Activated CD8-positive, alpha-beta T cell treated with anti-CD3 and anti-CD28 coated beads, Interleukin-2, amount 10 ng/mL, durations not matched to agents 7 days and 5 days (primary cell): ENCODE data around the gene EDEM1. TPM values are rescaled to one million over a fixed set of nuclear protein-coding genes. Genes with fewer than 3 reads are reported as not detected.
"Not testable (repeated sequence)": the region's sequence is repeated elsewhere in the genome, so short reads cannot be mapped to it uniquely, and the experiment has no call there.

Source experiments
- ATAC-seq: fragments of 150-1000 bp; cut with Tn5 transposase; one replicate; pipeline ENCODE4 v1.10.0; 2021; ENCODE audit warnings: moderate library complexity
- CTCF ChIA-PET: fragments of 350-600 bp; sonication (Branson Sonifier 250); formaldehyde crosslinking; loops from one replicate; lab custom pipeline; 2021; ENCODE audit warnings: antibody characterized with exemption; lab: Charles Lee
- POLR2A ChIA-PET: fragments of 350-600 bp; sonication (Branson Sonifier 250); formaldehyde crosslinking; loops from one replicate; lab custom pipeline; 2021; ENCODE audit warnings: antibody characterized with exemption; lab: Charles Lee
- DNase-seq: peaks from one replicate; pipeline ENCODE4 v3.0.0-alpha.2; 2020
- H3K27ac Mint-ChIP-seq: one replicate; pipeline ENCODE4 v1.8.0; 2021; ENCODE audit warnings: mild to moderate bottlenecking, mixed read lengths
- H3K27me3 Mint-ChIP-seq: one replicate; pipeline ENCODE4 v1.8.0; 2021; ENCODE audit warnings: low read depth, mixed read lengths
- H3K36me3 Mint-ChIP-seq: one replicate; pipeline ENCODE4 v1.8.0; 2021; ENCODE audit warnings: low read depth, mixed read lengths
- H3K4me1 Mint-ChIP-seq: one replicate; pipeline ENCODE4 v1.8.0; 2021; ENCODE audit warnings: low read depth, mixed read lengths
- H3K4me3 Mint-ChIP-seq: one replicate; pipeline ENCODE4 v1.8.0; 2021; ENCODE audit warnings: mild to moderate bottlenecking, mixed read lengths
- H3K9me3 Mint-ChIP-seq: one replicate; pipeline ENCODE4 v1.8.0; 2022; ENCODE audit warnings: mixed read lengths; ENCODE audit not compliant: insufficient read depth
- total RNA-seq, 2 experiments: library from RNA; stranded (reverse); gene quantifications; one replicate each; pipeline ENCODE4 v1.2.3, GENCODE V29; 2021

Gene EDEM1
- total RNA-seq, 2 experiments from 2014 or later = 81.7 to 84.3 TPM

DNA sequence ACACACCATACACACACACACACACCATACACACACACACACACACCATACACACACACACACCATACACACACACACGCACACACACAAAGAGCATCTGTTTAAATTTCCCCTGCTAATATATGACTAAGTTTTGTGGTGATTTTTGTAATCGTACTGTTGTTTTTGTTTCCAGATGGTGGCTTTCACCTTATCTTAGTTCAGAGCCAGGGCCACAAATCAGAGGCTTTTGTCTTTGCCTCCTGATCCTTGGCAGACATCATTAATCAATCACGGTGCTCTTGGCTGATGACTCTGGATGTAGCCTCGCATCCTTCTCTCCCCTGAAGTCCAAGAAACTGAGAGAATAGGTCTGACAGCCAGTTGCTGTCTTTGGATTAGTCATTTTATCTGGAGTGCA is 52.1 kb downstream of the EDEM1 start:
- DNase-seq = no peak
- Mint-ChIP-seq H3K36me3 (peaks cover 6% of the 10 kb centered on the region), H3K27ac (no peak overlapping the region), H3K9me3 (no peaks in the 10 kb centered on the region), H3K27me3 (no peaks in the 10 kb centered on the region), H3K4me3 (no peak overlapping the region), H3K4me1 (no peaks in the 10 kb centered on the region)
- ChIA-PET CTCF (no interaction called here), POLR2A (no interaction called here)
- no peak for ATAC-seq

DNA sequence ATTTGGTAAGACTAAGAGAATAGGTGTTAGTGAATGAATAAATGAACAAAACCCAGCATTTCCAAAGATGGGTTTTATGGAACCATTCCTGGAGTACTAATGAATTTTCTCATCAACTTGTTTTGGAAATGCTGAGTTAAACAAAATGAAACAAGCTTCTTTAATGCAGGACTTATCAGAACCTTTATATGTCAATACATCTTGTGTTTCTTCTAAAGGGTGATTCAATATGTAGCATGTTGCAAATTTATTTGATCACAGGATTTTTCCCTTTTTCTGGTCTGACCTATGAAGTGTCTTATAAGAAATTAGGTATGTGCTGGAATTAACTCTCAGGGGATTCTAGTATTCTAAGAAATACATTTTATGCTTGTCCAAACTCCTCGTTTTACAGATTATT is 53.2 kb downstream of the EDEM1 start:
- Mint-ChIP-seq H3K27ac (no peak overlapping the region), H3K27me3 (no peaks in the 10 kb centered on the region), H3K9me3 (no peaks in the 10 kb centered on the region)

DNA sequence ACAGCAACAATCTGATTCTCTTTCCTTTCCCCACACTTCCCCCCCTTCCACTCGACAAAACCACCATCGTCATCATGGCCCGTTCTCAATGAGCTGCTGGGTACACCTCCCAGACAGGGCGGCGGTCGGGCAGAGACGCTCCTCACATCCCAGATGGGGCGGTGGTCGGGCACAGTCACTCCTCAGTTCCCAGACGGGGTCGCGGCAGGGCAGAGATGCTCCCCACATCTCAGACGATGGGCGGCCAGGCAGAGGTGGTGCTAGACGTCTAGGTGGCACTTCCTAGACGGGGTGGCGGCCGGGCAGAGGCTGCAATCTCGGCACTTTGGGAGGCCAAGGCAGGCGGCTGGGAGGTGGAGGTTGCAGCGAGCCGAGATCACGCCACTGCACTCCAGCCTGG is 55.3 kb downstream of the EDEM1 start:
- H3K27me3 Mint-ChIP-seq, ATAC-seq, H3K9me3 Mint-ChIP-seq, POLR2A ChIA-PET, CTCF ChIA-PET, H3K36me3 Mint-ChIP-seq, DNase-seq, H3K4me3 Mint-ChIP-seq, H3K27ac Mint-ChIP-seq: not testable (repeated sequence)
- H3K4me1 Mint-ChIP-seq = peaks cover 13% of the 10 kb centered on the region

More for the DNA sequence above, 53.2 kb downstream of the EDEM1 start:
- ChIA-PET POLR2A (no interaction called here), CTCF (no interaction called here)
- DNase-seq (no peak), ATAC-seq (no peak)
- Mint-ChIP-seq H3K36me3 (peaks cover 6% of the 10 kb centered on the region), H3K4me3 (no peak overlapping the region), H3K4me1 (peaks cover 6% of the 10 kb centered on the region)

DNA sequence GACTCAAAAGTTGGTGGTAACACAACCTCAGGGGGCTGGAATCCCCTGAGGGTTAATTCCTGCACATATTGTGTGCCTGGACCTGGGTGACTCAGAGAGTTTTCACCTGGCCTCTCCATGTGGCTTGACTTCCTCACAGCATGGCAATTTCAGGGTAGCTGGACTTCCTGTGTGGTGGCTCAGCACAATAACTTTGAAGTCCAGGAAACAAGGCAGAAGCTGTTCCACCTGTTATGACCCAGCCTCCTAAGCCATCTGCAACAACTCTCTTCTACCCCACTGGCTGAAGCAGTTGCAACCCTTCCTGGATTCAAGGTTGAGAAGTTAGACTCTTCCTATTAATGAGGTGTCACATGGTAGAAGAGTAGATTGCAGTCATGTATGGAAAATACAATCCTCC is 58.4 kb downstream of the EDEM1 start:
- peaks cover 13% of the 10 kb centered on the region for H3K4me1 Mint-ChIP-seq
- H3K27ac Mint-ChIP-seq = peak overlapping the region; percentile 17
- peaks cover 6% of the 10 kb centered on the region for H3K36me3 Mint-ChIP-seq
- POLR2A ChIA-PET = no interaction called here
- H3K4me3 Mint-ChIP-seq = no peak overlapping the region
- H3K27me3 Mint-ChIP-seq = no peaks in the 10 kb centered on the region
- ATAC-seq (peak; percentile 36), DNase-seq (no peak)
- no peaks in the 10 kb centered on the region for H3K9me3 Mint-ChIP-seq
- CTCF ChIA-PET = no interaction called here

DNA sequence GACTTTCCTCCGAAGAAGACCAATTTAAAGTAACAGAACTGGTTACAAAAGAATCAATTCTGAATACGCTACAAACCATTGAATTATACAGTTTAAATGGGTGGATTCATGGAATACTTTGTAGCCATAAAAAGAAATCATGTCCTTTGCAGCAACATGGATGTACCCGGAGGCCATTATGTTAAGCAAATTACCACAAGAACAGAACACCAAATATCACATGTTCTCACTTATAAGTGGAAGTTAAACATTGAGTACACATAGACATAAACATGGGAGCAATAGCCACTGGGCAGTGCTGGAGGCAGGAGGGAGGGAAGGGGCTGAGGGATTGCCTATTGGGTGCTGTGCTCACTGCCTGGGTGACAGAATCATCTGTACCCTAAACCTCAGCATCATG is 61.3 kb downstream of the EDEM1 start:
- ChIA-PET CTCF (no interaction called here), POLR2A (no interaction called here)
- no peaks in the 10 kb centered on the region for H3K9me3 Mint-ChIP-seq
- no peaks in the 10 kb centered on the region for H3K27me3 Mint-ChIP-seq
- no peak overlapping the region for H3K27ac Mint-ChIP-seq
- peaks cover 6% of the 10 kb centered on the region for H3K36me3 Mint-ChIP-seq
- DNase-seq (no peak), ATAC-seq (no peak)
- H3K4me3 Mint-ChIP-seq = no peak overlapping the region
- peaks cover 13% of the 10 kb centered on the region for H3K4me1 Mint-ChIP-seq

DNA sequence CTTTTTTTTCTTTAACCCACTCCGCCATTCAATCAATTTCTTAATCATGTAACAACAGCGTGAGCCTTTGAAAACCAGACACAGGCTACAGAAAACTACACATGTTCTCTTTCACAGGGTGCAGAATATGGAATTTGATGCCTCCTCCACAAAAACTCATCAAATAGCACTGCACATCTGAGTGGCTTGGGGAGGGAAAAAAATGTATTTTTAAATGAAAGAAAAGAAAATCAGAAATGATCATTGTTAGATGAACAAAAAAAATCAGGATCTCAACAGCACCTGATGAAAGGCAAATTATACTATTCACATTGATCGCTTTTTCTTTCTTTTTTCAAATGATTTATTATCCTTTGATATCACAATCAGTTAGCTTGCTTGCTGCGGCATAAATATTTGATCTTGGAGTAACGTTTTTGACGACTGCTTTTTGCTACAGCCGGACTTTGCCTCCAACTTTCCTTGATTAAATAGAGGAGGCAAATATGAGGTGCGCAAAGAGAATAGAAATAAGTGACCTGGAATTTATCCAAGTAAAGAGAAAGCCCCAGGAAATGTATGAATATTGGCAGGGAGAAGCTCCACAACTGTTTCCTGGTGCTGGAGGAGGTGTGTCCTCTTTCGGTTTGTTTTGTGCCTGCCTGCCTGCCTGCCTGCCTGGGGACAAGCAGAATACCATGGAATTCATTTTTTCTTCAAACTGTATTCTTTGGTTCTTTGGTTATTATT is 63.1 kb downstream of the EDEM1 start:
- no peak for ATAC-seq
- no peaks in the 10 kb centered on the region for H3K27me3 Mint-ChIP-seq
- no peaks in the 10 kb centered on the region for H3K9me3 Mint-ChIP-seq
- H3K4me3 Mint-ChIP-seq = no peak overlapping the region
- ChIA-PET CTCF (no interaction called here), POLR2A (no interaction called here)
- H3K27ac Mint-ChIP-seq = no peak overlapping the region
- DNase-seq = no peak
- peaks cover 8% of the 10 kb centered on the region for H3K4me1 Mint-ChIP-seq
- no peaks in the 10 kb centered on the region for H3K36me3 Mint-ChIP-seq

DNA sequence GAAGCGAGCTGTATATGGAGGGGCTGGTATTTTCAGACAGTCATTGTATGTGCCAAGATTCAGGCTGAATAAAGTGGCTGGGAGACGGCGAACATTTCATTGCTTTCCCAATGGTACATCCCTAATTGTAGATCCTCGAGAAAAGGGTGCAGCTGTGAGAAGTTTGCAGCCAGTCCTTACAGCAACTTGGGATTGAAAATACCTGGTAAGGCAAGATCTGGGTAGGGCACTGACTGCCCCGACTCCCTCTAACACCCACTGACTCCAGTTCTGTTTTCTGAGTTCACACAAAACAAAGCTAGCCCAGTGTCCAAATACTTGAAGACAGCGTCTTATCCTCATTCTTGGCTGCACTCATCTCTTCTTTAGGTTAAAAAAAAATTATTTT is 63.7 kb downstream of the EDEM1 start:
- Mint-ChIP-seq H3K4me1 (peaks cover 3% of the 10 kb centered on the region), H3K27ac (no peak overlapping the region), H3K4me3 (no peak overlapping the region), H3K36me3 (no peaks in the 10 kb centered on the region), H3K9me3 (no peaks in the 10 kb centered on the region), H3K27me3 (no peaks in the 10 kb centered on the region)
- DNase-seq (no peak), ATAC-seq (no peak)
- CTCF ChIA-PET = no interaction called here
- POLR2A ChIA-PET = no interaction called here

DNA sequence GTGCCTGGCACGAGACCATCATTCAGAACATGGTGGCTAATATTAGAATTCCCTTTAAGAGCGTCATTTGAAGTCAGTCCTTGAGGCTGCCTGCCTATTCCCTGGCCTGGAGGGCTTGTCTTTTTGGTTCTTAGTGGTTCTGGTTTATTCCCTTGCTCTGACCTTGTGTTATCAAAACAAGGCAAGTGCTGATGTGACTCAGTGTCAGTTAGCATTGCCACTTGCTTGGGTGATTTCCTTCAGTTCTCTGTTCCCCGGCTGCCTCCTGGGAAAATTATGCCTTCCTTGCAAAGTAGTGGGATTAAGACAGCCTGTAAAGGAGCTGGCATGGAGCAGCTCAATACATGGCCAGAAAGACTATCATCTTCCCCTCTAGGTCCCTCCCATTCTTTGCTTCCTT is 64.6 kb downstream of the EDEM1 start:
- DNase-seq = no peak
- Mint-ChIP-seq H3K4me3 (no peak overlapping the region), H3K27me3 (no peaks in the 10 kb centered on the region), H3K4me1 (no peaks in the 10 kb centered on the region), H3K36me3 (no peaks in the 10 kb centered on the region), H3K9me3 (no peaks in the 10 kb centered on the region), H3K27ac (no peak overlapping the region)
- ChIA-PET POLR2A (no interaction called here), CTCF (no interaction called here)
- no peak for ATAC-seq

DNA sequence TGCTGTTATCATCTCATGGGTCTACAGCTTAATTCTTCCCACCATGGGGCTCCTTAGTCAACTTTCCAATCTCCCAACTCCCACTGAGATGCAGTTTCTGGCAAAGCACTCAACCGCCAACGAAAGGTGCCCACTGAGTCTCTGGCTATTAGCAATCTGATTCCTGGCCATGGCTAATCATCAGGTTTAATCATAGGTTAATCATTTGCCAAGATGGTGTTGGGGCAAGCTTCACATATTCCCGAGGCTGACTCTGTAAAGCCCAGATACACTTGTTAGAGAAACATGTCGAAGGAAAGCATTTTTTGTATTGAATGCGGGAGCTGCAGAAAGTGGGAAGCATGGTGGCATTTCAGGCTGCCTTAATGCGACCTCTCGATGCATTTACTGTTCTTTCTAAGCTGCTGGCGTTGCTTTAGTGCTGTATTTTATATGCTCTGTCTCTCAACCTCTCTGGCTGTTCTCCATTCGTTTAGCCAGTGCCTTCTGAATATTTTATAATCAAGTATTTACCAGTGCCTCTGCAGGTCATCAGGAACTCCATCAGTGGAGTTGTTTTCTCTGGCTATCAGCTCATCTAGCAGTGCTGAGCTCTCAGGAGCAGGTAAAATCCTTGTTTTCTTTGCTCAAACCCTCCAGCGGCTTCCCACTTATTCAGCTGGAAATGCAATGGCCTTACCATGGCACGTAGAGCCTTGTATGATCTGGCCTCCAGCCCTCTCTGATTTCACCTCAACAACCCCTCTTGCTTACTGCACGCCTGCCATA is 67.0 kb downstream of the EDEM1 start:
- no peaks in the 10 kb centered on the region for H3K4me1 Mint-ChIP-seq
- POLR2A ChIA-PET = no interaction called here
- ATAC-seq (no peak), DNase-seq (no peak)
- no peak overlapping the region for H3K4me3 Mint-ChIP-seq
- CTCF ChIA-PET = no interaction called here
- H3K27me3 Mint-ChIP-seq = no peaks in the 10 kb centered on the region
- no peaks in the 10 kb centered on the region for H3K36me3 Mint-ChIP-seq
- H3K9me3 Mint-ChIP-seq = no peaks in the 10 kb centered on the region
- H3K27ac Mint-ChIP-seq = no peak overlapping the region

DNA sequence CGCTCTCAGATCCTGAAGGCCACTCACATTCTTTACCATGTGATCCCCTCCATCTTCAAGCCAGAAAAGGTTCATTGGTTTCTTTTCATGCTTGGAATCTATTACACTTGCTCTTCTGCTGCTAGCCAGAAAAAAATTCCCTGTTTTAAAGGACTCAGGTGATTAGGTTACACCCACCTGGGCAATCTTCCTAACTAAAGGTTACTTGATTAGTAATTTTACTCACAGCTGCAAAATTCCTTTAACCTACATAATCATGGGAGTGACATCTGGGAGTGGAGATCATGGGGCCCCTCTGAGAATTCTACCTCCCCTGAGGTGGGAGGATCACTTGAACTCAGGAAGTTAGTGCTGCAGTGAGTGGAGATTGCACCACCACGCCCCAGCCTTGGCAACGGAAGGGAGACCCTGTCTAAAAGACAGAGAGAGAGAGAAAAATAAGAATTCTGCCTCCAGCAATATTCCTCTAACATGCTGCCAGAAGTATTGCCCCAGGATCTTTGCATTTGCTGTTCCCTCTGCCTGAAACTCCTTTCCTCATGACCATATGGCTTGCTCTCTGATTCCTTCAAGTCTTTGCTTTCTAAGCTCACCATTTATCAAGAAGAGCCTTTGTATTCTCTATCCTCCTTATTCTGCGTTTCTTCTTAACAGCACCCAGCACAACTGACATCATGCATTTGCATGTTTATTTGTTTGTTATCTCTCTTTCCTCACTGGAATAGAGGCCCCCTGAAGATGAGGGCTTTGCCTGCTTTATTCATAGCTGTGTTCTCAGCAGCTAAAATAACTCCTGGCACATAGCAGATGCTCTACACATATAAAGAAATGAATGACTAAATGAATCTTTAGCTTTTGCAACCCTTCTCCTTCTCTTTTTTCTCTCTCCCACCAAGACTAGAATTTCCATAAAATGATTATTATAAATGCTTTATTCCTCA is 68.2 kb downstream of the EDEM1 start:
- H3K36me3 Mint-ChIP-seq = no peaks in the 10 kb centered on the region
- ATAC-seq (no peak), DNase-seq (no peak)
- H3K27ac Mint-ChIP-seq = no peak overlapping the region
- CTCF ChIA-PET = no interaction called here
- no peaks in the 10 kb centered on the region for H3K9me3 Mint-ChIP-seq
- no peaks in the 10 kb centered on the region for H3K27me3 Mint-ChIP-seq
- no peaks in the 10 kb centered on the region for H3K4me1 Mint-ChIP-seq
- POLR2A ChIA-PET = no interaction called here
- H3K4me3 Mint-ChIP-seq = no peak overlapping the region

DNA sequence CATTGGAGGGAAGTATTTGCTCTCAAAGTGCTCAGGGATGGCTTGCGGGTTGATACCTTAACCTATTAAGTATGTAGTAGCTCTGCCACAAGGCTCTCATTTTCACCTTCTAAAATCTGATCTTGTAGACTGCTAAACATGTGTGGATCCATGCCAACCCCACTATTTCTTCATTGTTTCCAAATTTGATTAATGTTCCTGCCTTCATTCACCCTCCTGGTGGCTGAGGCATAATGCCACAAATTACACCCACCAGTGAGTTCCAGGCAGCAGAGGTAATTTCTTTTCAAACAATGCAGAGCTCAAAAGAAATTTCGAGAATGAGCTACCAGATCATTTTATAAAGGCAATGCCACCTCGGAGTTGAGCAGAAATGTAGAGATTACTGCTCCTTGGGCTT is 71.0 kb downstream of the EDEM1 start:
- CTCF ChIA-PET = interaction anchor here (1.0 kb wide), 1 partner anchor 31 kb away, joined by 3 read pairs; no protein-coding TSS in a partner anchor
- H3K27me3 Mint-ChIP-seq = no peaks in the 10 kb centered on the region

More for the DNA sequence above, 71.0 kb downstream of the EDEM1 start:
- DNase-seq (no peak), ATAC-seq (no peak)
- POLR2A ChIA-PET = interaction anchor here (0.5 kb wide), 1 partner anchor 11 kb away, joined by 3 read pairs; no protein-coding TSS in a partner anchor
- Mint-ChIP-seq H3K4me1 (peaks cover 3% of the 10 kb centered on the region), H3K27ac (no peak overlapping the region), H3K4me3 (no peak overlapping the region), H3K36me3 (no peaks in the 10 kb centered on the region), H3K9me3 (no peaks in the 10 kb centered on the region)
